ENCODE data around the gene GTSE1.

DNA sequence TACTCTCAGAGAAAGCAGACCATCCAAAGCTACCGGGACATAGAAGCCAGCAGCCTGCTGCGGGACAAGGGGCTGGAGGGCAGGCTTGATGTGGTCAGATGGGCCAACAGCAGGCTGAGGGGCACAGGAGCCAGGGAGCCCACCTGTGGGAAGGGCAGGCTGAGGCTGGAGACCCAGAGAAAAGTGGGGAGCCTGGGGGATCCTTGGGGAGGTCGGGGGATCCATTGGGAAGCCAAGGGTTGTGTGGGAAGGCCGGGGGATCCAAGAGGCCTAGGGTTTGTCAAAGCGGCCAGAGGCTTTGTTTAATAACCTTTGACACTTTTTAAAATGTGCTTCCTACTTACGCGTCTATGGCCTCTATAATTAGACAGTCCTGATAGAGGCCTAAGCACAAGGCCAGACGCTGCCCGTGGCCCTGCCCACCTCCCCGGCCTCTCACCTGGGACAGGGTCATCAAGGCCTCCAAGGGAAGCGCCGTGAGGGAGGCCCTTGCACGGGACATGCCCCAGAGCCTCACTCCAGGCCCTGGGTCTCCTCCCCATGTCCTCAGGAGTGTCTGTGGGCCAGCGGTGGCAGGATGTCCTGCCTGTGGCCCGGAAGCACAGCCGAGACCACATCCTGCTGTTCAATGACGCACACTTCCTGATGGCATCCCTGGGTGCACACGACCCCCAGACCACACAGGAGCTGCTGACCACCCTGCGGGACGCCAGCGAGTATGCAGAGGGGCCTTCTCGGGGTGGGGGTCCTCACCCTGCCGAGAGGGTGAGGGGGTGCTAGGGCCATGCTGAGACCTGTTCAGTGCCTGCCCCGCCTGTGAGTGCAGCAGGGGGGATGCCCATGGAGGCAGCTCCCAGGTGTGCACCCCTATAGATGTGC is 8.6 kb upstream of the GTSE1 start:
- TF ChIP-seq, protein P1, sequence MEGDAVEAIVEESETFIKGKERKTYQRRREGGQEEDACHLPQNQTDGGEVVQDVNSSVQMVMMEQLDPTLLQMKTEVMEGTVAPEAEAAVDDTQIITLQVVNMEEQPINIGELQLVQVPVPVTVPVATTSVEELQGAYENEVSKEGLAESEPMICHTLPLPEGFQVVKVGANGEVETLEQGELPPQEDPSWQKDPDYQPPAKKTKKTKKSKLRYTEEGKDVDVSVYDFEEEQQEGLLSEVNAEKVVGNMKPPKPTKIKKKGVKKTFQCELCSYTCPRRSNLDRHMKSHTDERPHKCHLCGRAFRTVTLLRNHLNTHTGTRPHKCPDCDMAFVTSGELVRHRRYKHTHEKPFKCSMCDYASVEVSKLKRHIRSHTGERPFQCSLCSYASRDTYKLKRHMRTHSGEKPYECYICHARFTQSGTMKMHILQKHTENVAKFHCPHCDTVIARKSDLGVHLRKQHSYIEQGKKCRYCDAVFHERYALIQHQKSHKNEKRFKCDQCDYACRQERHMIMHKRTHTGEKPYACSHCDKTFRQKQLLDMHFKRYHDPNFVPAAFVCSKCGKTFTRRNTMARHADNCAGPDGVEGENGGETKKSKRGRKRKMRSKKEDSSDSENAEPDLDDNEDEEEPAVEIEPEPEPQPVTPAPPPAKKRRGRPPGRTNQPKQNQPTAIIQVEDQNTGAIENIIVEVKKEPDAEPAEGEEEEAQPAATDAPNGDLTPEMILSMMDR (IDR thresholded peaks at IDR 0.05 in 8 of 11, conservative IDR thresholded peaks at IDR 0.05 in 3 of 11): no peak
- TF ChIP-seq POLR2AphosphoS5 (IDR thresholded peaks at IDR 0.05): peak; percentile 93 to 95 (median 95)
